GM21723 (cell line): ENCODE measurements around the gene MBOAT2.

ENCODE experiments used
- ATAC-seq: cut with Tn5 transposase; IDR thresholded peaks from one replicate; pipeline ENCODE4 v1.9.1; 2021; ENCODE audit warnings: mild to moderate bottlenecking, moderate library complexity; ENCODE audit not compliant: unreplicated experiment

MBOAT2 gene

GRCh38 chr2:8836971-8837794, 166.3 kb downstream of the MBOAT2 start, which contains the start of gene KIDINS220:
Gene KIDINS220 (minus strand): TSS chr2:8837613. CDS start chr2:8827093, 10,520 bp downstream.
- ATAC-seq: peak; percentile 91

- no peak for ATAC-seq
These were observed 168.2 kb downstream of the MBOAT2 start for GRCh38 chr2:8835279-8835678.

- ATAC-seq: no peak
These were observed 169.6 kb downstream of the MBOAT2 start for GRCh38 chr2:8833853-8834252.

- ATAC-seq: no peak
These were observed 172.0 kb downstream of the MBOAT2 start for GRCh38 chr2:8831516-8831915.

GRCh38 chr2:8827729-8828128, 175.8 kb downstream of the MBOAT2 start:
- no peak for ATAC-seq

- ATAC-seq: no peak
These were observed 181.3 kb downstream of the MBOAT2 start for GRCh38 chr2:8822218-8822617.

GRCh38 chr2:8821276-8822217, 181.9 kb downstream of the MBOAT2 start:
- ATAC-seq: no peak

- ATAC-seq: no peak
These were observed 183.5 kb downstream of the MBOAT2 start for GRCh38 chr2:8819948-8820347.

GRCh38 chr2:8819194-8819593, 184.3 kb downstream of the MBOAT2 start:
- ATAC-seq: no peak

GRCh38 chr2:8817221-8817620, 186.3 kb downstream of the MBOAT2 start:
- ATAC-seq: no peak

- ATAC-seq: no peak
These were observed 196.4 kb downstream of the MBOAT2 start for GRCh38 chr2:8806885-8807704.

- ATAC-seq: no peak
These were observed 197.9 kb downstream of the MBOAT2 start for GRCh38 chr2:8805278-8806210.

- peak; percentile 99 for ATAC-seq
These were observed 199.7 kb downstream of the MBOAT2 start for GRCh38 chr2:8803658-8804379.

- no peak for ATAC-seq
These were observed 200.7 kb downstream of the MBOAT2 start for GRCh38 chr2:8802741-8803140.
